ENCODE measurements around the gene PMEPA1. TPM values are rescaled to one million over a fixed set of nuclear protein-coding genes. Genes with fewer than 3 reads are reported as not detected.

PMEPA1 gene
- total and polyA plus RNA-seq, 10 of the 15 experiments (the other 5 are each of a cell fraction or from before 2014, with no cell fraction given): 0.02 to 0.10 (median 0.04) TPM; not detected in 3

GRCh38 chr20:57695012-57695411, 14.8 kb downstream of the PMEPA1 start:
- H3K9ac ChIP-seq (ENCODE audit: control insufficient read depth, insufficient read depth, low read length): no peak overlapping the region
- H3K27me3 ChIP-seq (replicated peaks in 1 of 2; ENCODE audit: control insufficient read depth in 2 of 2, insufficient read depth in 2 of 2, low read length in 1 of 2): peaks cover 0 to 7% of the 10 kb centered on the region in 2 experiments; a peak in 1 of 4 replicates
- in situ Hi-C loops (cut with MboI) (no loop called here), intact Hi-C loops (cut with micrococcal nuclease; ENCODE audit: unreplicated experiment) (no loop called here)
- POLR2A ChIA-PET: no interaction called here
- peaks cover 7% of the 10 kb centered on the region; the same call in 1 of the 2 replicates for H3K4me1 ChIP-seq (ENCODE audit: control insufficient read depth, insufficient read depth, low read length)
- ATAC-seq: no peak
- RAD21 ChIA-PET (ENCODE audit: unreplicated experiment): no interaction called here
- no peak for FAIRE-seq
- BruUV-seq (replicated peaks): no TSS peak
- no peak for DNase-seq (ENCODE audit: low read depth, low spot score)
- SMC1A ChIA-PET (ENCODE audit: uncharacterized antibody, unreplicated experiment): no interaction called here
- H3K79me2 ChIP-seq (ENCODE audit: control insufficient read depth, insufficient read depth, low read length): no peaks in the 10 kb centered on the region
- TF ChIP-seq SMAD5 (IDR thresholded peaks at IDR 0.05; ENCODE audit: low read depth) (no peak), YY1 (IDR thresholded peaks at IDR 0.05; ENCODE audit: low read depth, low read length) (no peak), MYC (IDR thresholded peaks at IDR 0.05; ENCODE audit: insufficient read depth, insufficient read length, insufficient replicate concordance, low read length, severe bottlenecking) (no peak), ATF7 (IDR thresholded peaks at IDR 0.05; ENCODE audit: low read depth) (no peak), EED (IDR thresholded peaks at IDR 0.05; ENCODE audit: low read depth) (no peak), MTA2 (IDR thresholded peaks at IDR 0.05; ENCODE audit: low read depth) (no peak), SKIL (IDR thresholded peaks at IDR 0.05; ENCODE audit: low read depth, poor library complexity, severe bottlenecking) (no peak), BCL11A (IDR thresholded peaks at IDR 0.05; ENCODE audit: low read depth, low read length) (no peak), MYB (IDR thresholded peaks at IDR 0.05; ENCODE audit: borderline replicate concordance, low read depth, low read length) (no peak), BMI1 (IDR thresholded peaks at IDR 0.05; ENCODE audit: borderline replicate concordance) (no peak), NR2F1 (conservative IDR thresholded peaks at IDR 0.05) (no peak)
- TF ChIP-seq, protein P1, sequence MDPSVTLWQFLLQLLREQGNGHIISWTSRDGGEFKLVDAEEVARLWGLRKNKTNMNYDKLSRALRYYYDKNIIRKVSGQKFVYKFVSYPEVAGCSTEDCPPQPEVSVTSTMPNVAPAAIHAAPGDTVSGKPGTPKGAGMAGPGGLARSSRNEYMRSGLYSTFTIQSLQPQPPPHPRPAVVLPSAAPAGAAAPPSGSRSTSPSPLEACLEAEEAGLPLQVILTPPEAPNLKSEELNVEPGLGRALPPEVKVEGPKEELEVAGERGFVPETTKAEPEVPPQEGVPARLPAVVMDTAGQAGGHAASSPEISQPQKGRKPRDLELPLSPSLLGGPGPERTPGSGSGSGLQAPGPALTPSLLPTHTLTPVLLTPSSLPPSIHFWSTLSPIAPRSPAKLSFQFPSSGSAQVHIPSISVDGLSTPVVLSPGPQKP (IDR thresholded peaks at IDR 0.05; ENCODE audit: low read depth, low read length): no peak
- TF ChIP-seq, protein P2, sequence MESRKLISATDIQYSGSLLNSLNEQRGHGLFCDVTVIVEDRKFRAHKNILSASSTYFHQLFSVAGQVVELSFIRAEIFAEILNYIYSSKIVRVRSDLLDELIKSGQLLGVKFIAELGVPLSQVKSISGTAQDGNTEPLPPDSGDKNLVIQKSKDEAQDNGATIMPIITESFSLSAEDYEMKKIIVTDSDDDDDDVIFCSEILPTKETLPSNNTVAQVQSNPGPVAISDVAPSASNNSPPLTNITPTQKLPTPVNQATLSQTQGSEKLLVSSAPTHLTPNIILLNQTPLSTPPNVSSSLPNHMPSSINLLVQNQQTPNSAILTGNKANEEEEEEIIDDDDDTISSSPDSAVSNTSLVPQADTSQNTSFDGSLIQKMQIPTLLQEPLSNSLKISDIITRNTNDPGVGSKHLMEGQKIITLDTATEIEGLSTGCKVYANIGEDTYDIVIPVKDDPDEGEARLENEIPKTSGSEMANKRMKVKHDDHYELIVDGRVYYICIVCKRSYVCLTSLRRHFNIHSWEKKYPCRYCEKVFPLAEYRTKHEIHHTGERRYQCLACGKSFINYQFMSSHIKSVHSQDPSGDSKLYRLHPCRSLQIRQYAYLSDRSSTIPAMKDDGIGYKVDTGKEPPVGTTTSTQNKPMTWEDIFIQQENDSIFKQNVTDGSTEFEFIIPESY (IDR thresholded peaks at IDR 0.05): no peak
- TF ChIP-seq, protein P3, sequence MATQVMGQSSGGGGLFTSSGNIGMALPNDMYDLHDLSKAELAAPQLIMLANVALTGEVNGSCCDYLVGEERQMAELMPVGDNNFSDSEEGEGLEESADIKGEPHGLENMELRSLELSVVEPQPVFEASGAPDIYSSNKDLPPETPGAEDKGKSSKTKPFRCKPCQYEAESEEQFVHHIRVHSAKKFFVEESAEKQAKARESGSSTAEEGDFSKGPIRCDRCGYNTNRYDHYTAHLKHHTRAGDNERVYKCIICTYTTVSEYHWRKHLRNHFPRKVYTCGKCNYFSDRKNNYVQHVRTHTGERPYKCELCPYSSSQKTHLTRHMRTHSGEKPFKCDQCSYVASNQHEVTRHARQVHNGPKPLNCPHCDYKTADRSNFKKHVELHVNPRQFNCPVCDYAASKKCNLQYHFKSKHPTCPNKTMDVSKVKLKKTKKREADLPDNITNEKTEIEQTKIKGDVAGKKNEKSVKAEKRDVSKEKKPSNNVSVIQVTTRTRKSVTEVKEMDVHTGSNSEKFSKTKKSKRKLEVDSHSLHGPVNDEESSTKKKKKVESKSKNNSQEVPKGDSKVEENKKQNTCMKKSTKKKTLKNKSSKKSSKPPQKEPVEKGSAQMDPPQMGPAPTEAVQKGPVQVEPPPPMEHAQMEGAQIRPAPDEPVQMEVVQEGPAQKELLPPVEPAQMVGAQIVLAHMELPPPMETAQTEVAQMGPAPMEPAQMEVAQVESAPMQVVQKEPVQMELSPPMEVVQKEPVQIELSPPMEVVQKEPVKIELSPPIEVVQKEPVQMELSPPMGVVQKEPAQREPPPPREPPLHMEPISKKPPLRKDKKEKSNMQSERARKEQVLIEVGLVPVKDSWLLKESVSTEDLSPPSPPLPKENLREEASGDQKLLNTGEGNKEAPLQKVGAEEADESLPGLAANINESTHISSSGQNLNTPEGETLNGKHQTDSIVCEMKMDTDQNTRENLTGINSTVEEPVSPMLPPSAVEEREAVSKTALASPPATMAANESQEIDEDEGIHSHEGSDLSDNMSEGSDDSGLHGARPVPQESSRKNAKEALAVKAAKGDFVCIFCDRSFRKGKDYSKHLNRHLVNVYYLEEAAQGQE (IDR thresholded peaks at IDR 0.05; ENCODE audit: low read depth, low read length): no peak
- H4K20me1 ChIP-seq (ENCODE audit: control insufficient read depth, insufficient read depth): no peaks in the 10 kb centered on the region
- no peaks in the 10 kb centered on the region for H3K9me3 ChIP-seq (replicated peaks; ENCODE audit: control insufficient read depth, insufficient read depth, low read length)
- H3K4me2 ChIP-seq (ENCODE audit: control insufficient read depth, insufficient read depth): no peak overlapping the region
- no peak overlapping the region for H3K27ac ChIP-seq (ENCODE audit: control insufficient read depth, insufficient read depth)
- CTCF ChIA-PET: interaction anchor here (1.0 kb wide), 1 partner anchor 40 kb away, joined by 3 read pairs; no protein-coding TSS in a partner anchor
- H3K36me3 ChIP-seq (ENCODE audit: control insufficient read depth in 2 of 2, insufficient read depth in 2 of 2, low read length in 1 of 2): no peaks in the 10 kb centered on the region
- no peak overlapping the region for H3K4me3 ChIP-seq
- no peak overlapping the region for H2AFZ ChIP-seq (ENCODE audit: control insufficient read depth, low read depth, low read length)
- WGBS (ENCODE audit: insufficient coverage, insufficient replicate concordance, low lambda C conversion rate, missing lambda C conversion rate): 58% methylated on average over 11 of the region's 11 CpGs
